Activated CD4-positive, CD25-positive, alpha-beta regulatory T cell treated with anti-CD3 and anti-CD28 coated beads, Interleukin-2, amount 50 U/mL, for 72 hours (primary cell): Measurements from ENCODE around the gene YIPF6.
"Not testable (repeated sequence)": the region's sequence is repeated elsewhere in the genome, so short reads cannot be mapped to it uniquely, and the experiment has no call there.

Source experiments
- DNase-seq: peaks from one replicate; pipeline ENCODE4 v3.0.0; 2021

Gene YIPF6, protein sequence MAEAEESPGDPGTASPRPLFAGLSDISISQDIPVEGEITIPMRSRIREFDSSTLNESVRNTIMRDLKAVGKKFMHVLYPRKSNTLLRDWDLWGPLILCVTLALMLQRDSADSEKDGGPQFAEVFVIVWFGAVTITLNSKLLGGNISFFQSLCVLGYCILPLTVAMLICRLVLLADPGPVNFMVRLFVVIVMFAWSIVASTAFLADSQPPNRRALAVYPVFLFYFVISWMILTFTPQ

DNA sequence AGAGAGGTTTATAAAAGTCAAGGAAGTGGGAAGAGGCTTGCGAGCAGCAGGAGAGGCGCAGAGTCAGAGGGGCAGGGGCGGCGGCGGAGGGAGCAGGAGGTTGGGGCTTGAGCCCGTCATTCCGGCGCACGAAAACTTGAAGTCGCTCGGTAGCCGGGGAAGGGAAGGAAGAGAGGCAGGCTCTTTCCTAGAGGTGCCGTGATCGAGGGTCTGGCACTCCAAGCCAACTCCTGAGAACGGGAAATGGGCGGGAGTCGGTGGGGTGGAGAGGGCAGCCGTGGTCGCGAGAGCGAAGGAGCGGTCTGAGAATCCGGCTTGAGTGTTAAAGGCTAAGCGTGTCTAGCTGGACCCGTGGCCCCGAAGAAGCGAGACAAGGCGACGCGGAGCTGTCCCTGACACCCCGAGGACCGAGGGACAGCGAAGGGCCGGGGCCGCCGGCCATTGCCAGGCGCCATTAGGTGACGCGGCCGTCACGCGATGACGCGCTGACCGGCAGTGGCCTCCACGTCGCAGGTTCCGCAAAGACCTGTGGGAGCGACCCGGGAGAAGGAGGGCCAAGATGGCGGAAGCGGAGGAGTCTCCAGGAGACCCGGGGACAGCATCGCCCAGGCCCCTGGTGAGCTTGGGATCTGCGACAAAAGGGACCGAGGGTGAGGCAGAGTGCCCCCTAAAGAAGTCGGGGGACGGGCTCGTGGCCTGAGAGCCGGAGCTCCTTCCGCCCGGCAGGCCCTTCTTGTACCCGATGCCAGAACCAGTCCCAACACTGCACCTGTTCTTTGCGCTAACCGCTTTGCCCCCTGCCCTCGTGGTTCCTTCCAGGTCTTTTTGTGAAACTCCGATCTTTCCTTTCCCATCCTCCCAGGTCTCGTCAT is at the start of gene YIPF6:
Gene YIPF6 (plus strand): TSS at position 544 of the 872 bp plus-strand sequence. CDS start 16 bp downstream, at position 560.
- DNase-seq: peak; percentile 68

DNA sequence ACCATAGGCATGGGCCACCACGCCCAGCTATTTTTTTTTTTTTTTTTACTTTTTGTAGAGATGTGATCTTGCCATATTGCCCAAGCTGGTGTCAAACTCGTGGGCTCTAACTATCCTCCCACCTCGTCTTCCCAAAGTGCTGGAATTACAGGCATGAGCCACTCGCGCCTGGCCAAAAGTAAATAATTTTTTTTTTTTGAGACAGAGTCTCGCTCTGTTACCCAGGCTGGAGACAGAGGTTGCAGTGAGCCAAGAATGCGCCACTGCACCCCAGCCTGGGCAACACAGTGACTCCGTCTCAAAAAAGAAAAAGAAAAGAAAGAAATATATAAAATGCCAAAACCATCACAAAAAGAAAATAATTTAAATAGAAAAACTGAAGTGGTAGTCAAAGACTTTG is 47.1 kb upstream of the YIPF6 start:
- no peak for DNase-seq

DNA sequence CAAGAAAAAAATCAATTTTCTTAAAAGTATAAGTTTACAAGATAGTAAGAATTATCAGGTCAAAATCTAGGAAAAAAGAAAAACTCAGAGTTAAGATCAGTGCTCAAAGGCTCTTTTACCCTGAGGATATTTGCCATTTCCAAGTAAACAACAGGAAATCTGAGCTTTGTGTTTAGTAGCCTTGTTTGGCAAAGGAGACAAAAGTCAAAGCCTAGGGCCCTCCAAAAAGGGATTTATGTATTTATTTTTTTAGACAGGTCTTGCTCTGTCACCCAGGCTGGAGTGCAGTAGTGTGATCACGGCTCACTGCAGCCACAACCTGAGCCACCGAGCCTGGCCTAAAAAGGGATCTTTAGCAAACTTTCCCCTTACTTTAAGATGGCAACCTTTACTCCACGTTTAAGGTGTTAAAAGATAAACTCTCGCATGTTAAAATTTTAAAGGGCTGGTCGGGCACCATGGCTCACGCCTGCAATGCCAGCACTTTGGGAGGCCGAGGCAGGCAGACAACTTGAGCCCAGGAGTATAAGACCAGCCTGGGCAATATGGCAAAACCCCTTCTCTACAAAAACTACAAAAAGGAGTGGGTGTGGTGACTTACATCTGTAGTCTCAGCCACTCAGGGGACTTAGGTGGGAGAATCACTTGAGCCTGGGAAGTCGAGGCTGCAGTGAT is 44.2 kb upstream of the YIPF6 start:
- DNase-seq: no peak

DNA sequence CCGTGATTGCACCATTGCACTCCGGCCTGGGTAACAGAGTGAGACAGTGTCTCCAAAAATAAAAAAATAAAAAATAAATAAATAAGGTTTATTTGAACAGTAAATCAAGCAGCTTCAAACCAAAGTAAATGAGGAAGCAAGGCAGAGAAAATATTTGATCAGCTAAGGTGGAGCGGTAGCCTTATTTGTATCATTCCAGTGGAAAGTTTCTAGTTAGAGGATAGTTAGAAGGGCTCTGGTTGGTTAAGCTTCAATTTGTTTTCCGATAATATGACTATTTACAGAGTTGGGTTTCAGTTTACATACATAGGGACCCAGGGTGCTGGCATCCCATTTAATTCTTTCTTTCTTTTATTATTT is 43.7 kb upstream of the YIPF6 start:
- no peak for DNase-seq

DNA sequence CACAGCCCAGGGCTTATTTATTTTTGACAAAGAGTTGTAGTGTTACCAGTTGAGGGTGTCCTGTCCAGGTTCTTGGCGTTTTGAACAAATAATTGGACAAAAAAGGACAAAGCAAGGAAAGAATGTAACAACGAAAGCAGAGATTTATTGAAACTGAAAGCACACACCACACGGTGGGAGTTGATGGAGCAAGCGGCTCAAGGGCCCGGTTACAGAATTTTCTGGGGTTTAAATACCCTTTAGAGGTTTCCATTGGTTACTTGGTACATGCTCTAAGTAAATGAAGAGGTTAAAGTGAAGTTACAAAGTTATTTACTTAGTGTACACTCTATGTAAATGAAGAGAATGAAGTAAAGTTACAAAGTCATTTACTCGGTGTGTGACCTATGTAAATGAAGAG is 37.8 kb upstream of the YIPF6 start:
- no peak for DNase-seq

DNA sequence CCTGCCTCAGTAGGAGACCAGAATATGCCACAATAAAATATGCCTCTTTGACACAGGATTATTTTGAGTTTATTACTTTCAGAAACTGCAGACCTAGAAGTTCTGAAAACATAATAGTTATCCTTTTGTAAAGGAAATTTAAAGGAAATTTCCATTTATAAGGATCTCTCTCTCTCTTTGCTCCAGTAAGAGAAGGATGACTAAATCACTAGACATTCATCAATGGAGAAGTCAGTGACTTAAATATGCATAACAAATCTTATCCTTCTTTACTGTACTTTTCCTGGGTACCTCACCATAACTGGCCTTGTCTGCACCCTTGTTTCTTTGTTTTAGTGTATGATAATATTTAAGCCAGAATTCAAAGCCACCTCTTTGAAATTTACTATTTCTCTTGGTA is 37.3 kb upstream of the YIPF6 start:
- no peak for DNase-seq

DNA sequence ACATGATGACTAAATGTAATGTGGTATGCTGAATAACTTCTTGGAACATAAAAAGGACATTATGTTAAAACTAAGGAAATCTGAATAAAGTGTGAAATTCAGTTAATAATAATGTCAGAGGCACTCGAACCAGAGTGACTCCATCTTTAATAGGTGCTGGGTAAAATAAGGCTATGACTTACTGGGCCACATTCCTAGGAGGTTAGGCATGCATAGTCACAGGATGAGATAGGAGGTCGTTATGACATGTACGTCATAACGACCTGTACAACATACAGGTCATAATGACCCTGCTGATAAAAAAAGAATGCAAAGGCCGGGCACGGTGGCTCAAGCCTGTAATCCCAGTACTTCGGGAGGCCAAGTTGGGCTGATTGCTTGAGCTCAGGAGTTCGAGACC is 36.7 kb upstream of the YIPF6 start:
- DNase-seq: no peak

DNA sequence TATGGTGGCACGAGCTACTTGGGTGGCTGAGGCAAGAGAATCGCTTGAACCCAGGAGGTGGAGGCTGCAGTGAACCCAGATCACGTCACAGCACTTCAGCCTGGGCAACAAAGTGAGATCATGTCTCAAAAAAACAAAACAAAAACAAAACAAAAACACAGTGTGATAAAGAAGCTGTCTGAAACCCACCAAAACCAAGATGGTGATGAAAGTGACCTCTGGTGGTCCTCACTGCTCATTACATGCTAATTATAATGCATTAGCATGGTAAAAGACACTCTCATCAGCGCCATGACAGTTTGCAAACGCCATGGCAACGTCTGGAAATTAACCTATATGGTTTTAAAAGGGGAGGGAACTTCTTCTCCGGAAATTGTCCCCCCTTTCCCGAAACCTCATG is 36.2 kb upstream of the YIPF6 start:
- DNase-seq: no peak

DNA sequence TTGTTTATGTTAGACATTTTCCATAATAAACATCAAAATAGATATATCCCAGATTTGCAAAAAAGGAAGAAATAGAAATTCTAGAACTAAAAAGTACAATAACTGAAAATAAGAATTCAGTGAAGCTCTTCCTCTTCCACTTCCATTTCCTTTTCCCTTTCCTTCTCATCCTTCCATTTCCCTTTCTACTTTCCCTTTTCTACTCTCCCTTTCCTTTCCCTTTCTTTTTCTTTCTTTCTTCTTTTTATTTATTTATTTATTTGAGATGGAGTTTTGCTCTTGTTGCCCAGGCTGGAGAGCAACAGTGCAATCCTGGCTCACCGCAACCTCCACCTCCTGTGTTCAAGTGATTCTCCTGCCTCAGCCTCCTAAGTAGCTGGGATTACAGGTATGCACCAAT is 35.0 kb upstream of the YIPF6 start:
- DNase-seq: no peak

DNA sequence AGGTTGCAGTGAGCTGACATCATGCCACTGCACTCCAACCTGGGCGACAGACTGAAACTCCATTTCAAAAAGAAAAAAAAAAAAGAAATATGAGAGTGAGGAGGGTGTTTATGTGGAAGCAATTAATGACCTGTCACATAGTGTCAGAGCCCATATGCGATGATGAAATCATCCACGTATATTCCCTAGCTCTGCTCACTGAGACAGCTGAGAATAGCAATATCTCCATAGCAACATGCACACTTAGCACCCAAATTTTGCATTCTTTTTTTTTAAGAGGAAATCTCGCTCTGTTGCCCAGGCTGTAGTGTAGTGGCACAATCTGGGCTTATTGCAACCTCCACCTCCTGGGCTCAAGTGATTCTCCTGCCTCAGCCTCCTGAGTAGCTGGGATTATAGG is 34.1 kb upstream of the YIPF6 start:
- DNase-seq: no peak

DNA sequence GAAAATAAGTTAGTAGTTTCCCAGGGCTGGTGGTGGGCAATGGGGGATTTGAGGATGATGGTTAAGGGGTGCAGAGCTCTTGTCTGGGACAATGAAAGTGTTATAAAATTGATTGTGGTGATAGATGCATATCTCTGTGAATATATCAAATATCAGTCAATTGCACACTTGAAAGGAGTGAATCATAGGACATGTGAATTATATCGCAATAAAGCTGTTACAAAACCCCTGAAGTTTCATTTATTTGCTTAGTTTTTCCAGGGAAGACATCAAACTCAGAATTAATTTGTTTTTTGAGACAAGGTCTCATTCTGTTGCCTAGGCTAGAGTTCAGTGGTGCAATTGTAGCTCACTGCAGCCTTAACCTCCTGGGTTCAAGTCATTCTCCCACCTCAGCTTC is 17.9 kb upstream of the YIPF6 start:
- no peak for DNase-seq

DNA sequence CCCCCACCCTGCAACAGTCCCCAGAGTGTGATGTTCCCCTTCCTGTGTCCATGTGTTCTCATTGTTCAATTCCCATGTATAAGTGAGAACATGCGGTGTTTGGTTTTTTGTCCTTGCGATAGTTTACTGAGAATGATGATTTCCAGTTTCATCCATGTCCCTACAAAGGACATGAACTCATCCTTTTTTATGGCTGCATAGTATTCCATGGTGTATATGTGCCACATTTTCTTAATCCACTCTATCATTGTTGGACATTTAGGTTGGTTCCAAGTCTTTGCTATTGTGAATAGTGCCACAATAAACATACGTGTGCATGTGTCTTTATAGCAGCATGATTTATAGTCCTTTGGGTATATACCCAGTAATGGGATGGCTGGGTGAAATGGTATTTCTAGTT is 12.7 kb upstream of the YIPF6 start:
- DNase-seq: not testable (repeated sequence)

DNA sequence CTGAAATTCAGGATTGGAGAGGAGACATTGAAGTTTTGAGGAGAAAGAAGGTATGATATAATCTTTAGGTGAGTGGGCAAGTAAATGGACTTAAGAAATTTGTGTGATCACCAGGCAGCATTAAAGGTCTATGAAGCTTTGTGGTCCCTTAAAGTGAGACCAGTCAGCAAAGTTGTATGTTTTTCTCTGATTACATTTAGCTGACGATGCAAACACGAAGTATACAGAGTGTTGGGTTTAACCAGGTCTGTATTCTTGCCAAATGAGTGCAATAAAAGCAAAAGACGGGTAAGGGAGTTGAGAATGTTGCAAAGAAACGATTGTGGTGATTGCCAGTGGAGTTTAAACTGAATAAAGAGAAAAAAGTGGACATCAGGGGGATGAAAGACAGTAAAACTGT is 11.6 kb upstream of the YIPF6 start:
- no peak for DNase-seq

DNA sequence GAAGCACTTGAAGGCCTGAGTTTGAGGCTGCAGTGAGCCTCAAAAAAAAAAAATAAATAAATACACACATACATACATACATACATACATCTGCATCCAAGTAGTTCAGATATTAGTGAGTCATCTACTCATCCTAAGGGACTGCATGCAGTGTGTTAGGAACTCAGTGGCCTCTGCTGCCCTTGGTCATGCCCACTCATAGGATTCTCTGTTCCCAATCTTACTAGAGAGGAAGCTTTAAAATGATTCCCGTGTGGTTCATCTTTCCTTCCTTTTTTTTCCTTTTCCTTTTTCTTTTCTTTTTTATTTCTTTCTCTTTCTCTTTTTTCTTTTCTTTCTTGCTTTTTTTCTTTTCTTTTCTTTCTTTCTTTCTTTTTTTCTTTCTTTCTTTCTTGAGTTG is 10.9 kb upstream of the YIPF6 start:
- no peak for DNase-seq

DNA sequence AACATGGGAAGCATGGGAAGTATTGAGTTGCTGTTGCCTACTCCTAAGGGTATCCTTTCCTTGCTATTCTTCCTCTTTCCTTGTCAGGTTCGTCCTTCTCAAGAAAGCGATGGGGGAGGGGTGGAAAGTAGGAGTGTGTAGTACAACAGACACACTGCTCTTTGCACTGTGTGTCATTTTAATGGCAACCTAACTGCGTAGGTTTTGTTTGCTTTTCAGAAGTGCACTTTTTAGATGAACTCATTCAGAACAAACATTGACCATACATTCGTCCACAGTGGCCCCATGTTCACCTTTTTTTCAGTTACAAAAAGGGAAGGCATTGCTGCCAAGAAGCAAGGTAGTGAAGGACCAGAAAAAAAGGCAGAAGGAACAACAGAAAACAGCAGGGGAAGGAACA is 10.2 kb upstream of the YIPF6 start:
- DNase-seq: no peak

DNA sequence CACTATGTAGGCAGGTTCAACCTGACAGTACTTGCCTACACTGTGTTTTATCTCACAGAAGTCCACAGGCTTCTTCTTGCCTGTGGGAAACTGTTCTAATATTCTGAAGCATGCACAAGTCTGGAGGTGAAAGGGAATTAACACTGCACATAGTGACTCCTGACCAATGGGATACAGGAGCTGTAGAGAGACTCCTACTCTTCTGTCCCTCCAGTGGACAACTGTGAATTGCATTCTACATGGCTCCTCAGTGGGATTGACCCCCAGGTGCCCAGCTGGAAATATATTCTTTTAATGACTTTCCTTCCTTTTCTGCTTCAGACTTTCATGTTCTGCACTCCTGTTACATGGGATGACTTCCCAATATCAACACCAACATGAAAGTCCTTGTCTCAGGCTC is 8.2 kb upstream of the YIPF6 start:
- DNase-seq: no peak

DNA sequence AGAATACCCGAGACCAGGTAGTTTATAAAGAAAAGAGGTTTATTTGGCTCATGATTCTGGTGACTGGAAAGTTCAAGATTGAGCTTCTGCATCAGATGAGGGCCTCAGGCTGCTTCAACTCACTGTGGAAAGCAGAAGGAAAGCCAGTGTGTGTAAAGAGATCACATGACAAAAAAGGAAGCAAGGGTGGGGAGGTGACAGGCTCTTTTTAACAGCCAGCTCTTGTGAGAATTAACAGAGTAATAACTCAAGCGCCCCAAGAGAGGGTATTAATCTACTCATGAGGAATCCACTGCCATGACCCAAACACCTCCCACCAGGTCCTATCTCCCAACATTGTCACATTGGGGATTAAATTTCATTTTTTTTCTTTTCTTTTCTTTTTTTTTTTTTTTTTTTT is 6.3 kb upstream of the YIPF6 start:
- DNase-seq: no peak

DNA sequence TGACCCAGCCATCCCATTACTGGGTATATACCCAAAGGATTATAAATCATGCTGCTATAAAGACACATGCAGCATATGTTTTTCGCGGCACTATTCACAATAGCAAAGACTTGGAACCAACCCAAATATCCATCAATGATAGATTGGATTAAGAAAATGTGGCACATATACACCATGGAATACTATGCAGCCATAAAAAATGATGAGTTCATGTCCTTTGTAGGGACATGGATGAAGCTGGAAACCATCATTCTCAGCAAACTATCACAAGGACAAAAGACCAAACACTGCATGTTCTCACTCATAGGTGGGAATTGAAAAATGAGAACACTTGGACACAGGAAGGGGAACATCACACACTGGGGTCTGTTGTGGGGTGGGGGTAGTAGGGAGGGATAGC is 5.1 kb upstream of the YIPF6 start:
- DNase-seq: not testable (repeated sequence)

DNA sequence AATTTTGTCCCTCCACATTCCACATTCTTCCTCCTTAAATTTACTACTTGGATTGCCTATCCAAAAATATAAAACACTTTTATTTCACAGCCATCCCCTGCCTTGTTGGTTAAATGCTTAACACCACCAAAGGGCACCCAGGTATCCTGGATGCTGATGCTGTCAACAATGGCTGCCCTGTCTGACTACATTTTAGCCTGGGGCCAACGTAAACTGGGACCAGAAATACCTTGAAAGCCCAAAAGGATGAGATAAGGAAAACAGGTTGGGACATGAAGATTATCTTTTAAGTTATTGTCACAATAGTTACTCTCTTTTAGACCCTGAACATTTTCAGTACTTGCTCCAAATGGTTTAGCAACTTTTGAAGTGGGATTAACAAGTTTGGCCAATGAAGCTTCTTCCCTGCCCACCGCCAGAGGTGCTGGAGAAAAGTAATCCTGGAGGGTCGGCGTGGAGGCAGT is 775 bp upstream of the YIPF6 start:
- no peak for DNase-seq

DNA sequence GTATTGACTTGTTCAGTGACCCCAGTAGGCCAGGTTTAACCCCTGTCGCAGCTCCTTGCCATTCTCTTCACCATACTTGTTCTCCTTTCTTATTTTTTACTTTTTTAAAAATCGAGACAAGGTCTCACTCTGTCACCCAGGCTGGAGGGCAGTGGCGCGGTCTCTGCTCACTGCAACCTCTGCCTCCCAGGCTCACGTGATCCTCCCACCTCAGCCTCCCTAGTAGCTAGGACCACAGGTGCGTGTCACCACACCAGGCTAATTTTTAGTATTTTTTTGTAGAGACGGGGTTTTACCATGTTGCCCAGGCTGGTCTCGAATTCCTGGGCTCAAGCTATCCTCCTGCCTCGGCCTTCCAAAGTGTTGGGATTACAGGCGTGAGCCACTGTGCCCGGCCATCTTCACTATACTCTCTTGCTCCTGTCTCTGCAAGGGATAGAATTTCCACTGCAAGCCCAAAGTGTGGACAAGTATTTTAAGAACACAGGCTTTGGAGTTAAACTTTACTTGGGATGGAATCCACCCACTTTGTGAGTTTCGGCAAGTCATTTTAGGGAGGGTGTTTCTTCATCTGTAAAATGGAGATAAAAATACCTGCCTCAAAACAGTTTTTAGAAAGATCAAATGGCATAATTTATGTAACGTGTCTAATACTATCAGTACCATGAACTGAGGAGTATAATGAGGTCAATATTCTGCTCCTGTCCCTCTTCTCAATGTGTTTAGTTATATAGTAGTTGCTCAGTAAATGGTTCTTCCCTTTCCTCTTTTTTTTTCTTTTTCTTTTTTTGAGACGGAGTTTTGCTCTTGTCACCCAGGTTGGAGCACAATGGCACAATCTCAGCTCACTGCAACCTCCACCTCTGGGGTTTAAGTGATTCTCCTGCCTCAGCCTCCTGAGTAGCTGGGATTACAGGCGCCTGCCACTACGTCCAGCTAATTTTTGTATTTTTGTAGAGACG is 973 bp downstream of the YIPF6 start:
- DNase-seq: no peak

DNA sequence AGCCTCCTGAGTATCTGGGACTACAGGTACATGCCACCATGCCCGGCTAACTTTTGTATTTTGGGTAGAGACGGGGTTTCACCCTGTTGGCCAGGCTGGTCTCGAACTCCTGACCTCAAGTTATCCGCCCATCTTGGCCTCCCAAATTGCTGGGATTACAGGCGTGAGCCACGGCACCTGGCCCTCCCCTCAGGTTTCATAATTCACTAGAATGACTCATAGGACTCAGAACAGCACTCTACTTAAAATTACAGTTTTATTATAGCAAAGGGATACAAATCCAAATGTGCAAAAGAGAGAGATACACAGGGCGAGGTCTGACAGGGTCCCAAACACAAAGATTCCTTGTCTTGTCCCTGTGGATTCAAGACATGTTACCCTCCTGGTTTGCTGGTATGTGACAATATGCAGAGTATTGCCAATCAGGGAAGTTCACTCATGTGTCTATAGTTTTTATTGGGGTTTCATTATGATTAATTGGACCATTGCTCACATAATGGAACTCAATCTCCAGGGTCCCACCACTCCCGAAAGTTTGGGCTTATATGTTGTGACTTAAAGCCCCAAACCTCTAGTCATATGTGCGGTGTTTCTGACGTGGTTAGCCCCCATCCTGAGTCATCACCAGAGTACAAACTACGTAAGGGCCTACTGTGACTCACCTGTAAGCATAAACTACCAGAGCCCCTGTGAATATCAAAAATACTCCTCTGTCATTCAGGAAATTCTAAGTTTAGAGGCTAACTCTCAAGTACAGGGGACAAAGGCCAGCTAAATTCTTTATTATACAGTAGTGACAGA is 5.2 kb downstream of the YIPF6 start:
- DNase-seq: peak; percentile 36

DNA sequence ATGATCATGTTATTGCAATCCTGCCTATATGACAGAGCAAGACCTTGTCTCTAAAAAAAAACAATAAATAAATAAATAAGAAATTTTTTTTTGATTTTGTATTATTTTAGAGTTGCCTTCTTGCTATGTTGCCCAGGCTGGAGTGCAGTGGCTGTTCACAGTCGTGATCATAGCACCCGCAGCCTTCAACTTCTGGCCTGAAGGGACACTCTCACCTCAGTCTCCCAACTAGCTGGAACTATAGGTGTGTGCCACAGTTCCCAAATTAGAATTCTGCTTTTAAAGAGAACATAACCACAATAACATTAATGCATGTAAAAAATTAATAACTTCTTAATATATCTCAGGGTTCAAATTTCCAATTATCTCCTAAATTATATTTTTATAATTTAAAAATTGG is 7.8 kb downstream of the YIPF6 start:
- no peak for DNase-seq
